H9 (cell line): ENCODE data around the gene ATP6V0A4. TPM values are rescaled to one million over a fixed set of nuclear protein-coding genes. Genes with fewer than 3 reads are reported as not detected.

ENCODE experiments used
- DNase-seq: peaks from one replicate; pipeline ENCODE4 v3.0.0-alpha.2; 2017
- H2AFZ ChIP-seq: one replicate; pipeline ENCODE4 v1.6.1; 2013; ENCODE audit warnings: mild to moderate bottlenecking, low read length, control low read depth, moderate library complexity
- H2AK5ac ChIP-seq: 2 replicates; pipeline ENCODE4 v1.6.1; 2013; ENCODE audit warnings: low read length, control low read depth, mixed read lengths; ENCODE audit not compliant: insufficient read length
- H2BK120ac ChIP-seq: one replicate; pipeline ENCODE4 v1.6.1; 2013; ENCODE audit warnings: low read depth, mild to moderate bottlenecking, low read length, control low read depth, inconsistent platforms; ENCODE audit not compliant: poor library complexity, severe bottlenecking
- H2BK12ac ChIP-seq: 2 replicates; pipeline ENCODE4 v1.6.1; 2013; ENCODE audit warnings: low read length, control low read depth, mixed read lengths, low read depth; ENCODE audit not compliant: insufficient read length
- H2BK15ac ChIP-seq: 2 replicates; pipeline ENCODE4 v1.6.1; 2013; ENCODE audit warnings: low read depth, low read length, control low read depth
- H2BK20ac ChIP-seq: one replicate; pipeline ENCODE4 v1.6.1; 2013; ENCODE audit warnings: low read depth, mild to moderate bottlenecking, low read length, control low read depth, inconsistent platforms; ENCODE audit not compliant: poor library complexity, severe bottlenecking
- H2BK5ac ChIP-seq: 2 replicates; pipeline ENCODE4 v1.6.1; 2013; ENCODE audit warnings: low read length, control low read depth, mixed read lengths; ENCODE audit not compliant: insufficient read length
- H3K14ac ChIP-seq: 2 replicates; pipeline ENCODE4 v1.6.1; 2013; ENCODE audit warnings: low read length, control low read depth; ENCODE audit not compliant: insufficient read depth
- H3K18ac ChIP-seq: 2 replicates; pipeline ENCODE4 v1.6.1; 2013; ENCODE audit warnings: low read depth, mild to moderate bottlenecking, mixed read lengths, low read length, control low read depth; ENCODE audit not compliant: insufficient read length
- H3K23ac ChIP-seq: 2 replicates; pipeline ENCODE4 v1.6.1; 2013; ENCODE audit warnings: low read length, control low read depth, mixed read lengths, low read depth; ENCODE audit not compliant: insufficient read length
- H3K23me2 ChIP-seq: 2 replicates; pipeline ENCODE4 v1.6.1; 2013; ENCODE audit warnings: low read depth, mild to moderate bottlenecking, mixed read lengths, low read length, control low read depth; ENCODE audit not compliant: insufficient read length, poor library complexity, severe bottlenecking
- H3K27ac ChIP-seq: 2 replicates; pipeline ENCODE4 v1.5.1; 2013; ENCODE audit warnings: low read length, control low read depth, mixed read lengths, low read depth; ENCODE audit not compliant: insufficient read length
- H3K27me3 ChIP-seq: 2 replicates; pipeline ENCODE4 v1.6.1; 2013; ENCODE audit warnings: low read length, control low read depth, inconsistent platforms; ENCODE audit not compliant: insufficient read depth
- H3K4ac ChIP-seq: 2 replicates; pipeline ENCODE4 v1.6.1; 2013; ENCODE audit warnings: low read depth, mild to moderate bottlenecking, control low read depth, inconsistent platforms, low read length, moderate library complexity
- H3K4me1 ChIP-seq: 2 replicates; pipeline ENCODE4 v1.6.1; 2013; ENCODE audit warnings: low read length, control low read depth, inconsistent platforms; ENCODE audit not compliant: insufficient read depth
- H3K4me2 ChIP-seq: 2 replicates; pipeline ENCODE4 v1.6.1; 2013; ENCODE audit warnings: low read length, control low read depth, mixed read lengths; ENCODE audit not compliant: insufficient read length, insufficient read depth
- H3K56ac ChIP-seq: 2 replicates; pipeline ENCODE4 v1.6.1; 2013; ENCODE audit warnings: low read depth, mild to moderate bottlenecking, mixed read lengths, low read length, control low read depth; ENCODE audit not compliant: insufficient read length
- H3K79me1 ChIP-seq: 2 replicates; pipeline ENCODE4 v1.6.1; 2013; ENCODE audit warnings: low read depth, mild to moderate bottlenecking, moderate library complexity, low read length, control low read depth, inconsistent platforms; ENCODE audit not compliant: insufficient read depth, poor library complexity, severe bottlenecking
- H3K79me2 ChIP-seq: 2 replicates; pipeline ENCODE4 v1.6.1; 2013; ENCODE audit warnings: low read length, control low read depth, inconsistent platforms; ENCODE audit not compliant: insufficient read depth
- H3K9ac ChIP-seq: 2 replicates; pipeline ENCODE4 v1.6.1; 2013; ENCODE audit warnings: low read length, control low read depth, mixed read lengths; ENCODE audit not compliant: insufficient read length; ENCODE audit errors: extremely low read depth
- H3K9me3 ChIP-seq: one replicate; pipeline ENCODE4 v1.6.1; 2013; ENCODE audit warnings: low read depth, low read length, inconsistent platforms; ENCODE audit not compliant: control insufficient read depth
- H3T11ph ChIP-seq: one replicate; pipeline ENCODE4 v1.6.1; 2013; ENCODE audit warnings: mild to moderate bottlenecking, low read length, control low read depth, inconsistent platforms
- H4K20me1 ChIP-seq: one replicate; pipeline ENCODE4 v1.6.1; 2013; ENCODE audit not compliant: control insufficient read depth, insufficient read length, insufficient read depth
- H4K5ac ChIP-seq: 2 replicates; pipeline ENCODE4 v1.6.1; 2013; ENCODE audit warnings: low read depth, mild to moderate bottlenecking, mixed read lengths, low read length, control low read depth; ENCODE audit not compliant: insufficient read length
- H4K8ac ChIP-seq: replicated peaks from 2 replicates; pipeline ENCODE4 v1.6.1; 2013; ENCODE audit warnings: low read length, control low read depth, mixed read lengths, low read depth; ENCODE audit not compliant: insufficient read length
- H4K91ac ChIP-seq: 2 replicates; pipeline ENCODE4 v1.6.1; 2013; ENCODE audit warnings: low read depth, mild to moderate bottlenecking, moderate library complexity, mixed read lengths, low read length, control low read depth; ENCODE audit not compliant: insufficient read length
- H3K27ac Mint-ChIP-seq, 3 experiments: 2 replicates in 2 of 3; 3 replicates in 1 of 3; pipeline ENCODE4 v1.8.0; 2020 to 2021; ENCODE audit warnings: mixed read lengths in 3 of 3, mild to moderate bottlenecking in 1 of 3, moderate library complexity in 1 of 3
- H3K27me3 Mint-ChIP-seq: 2 replicates; pipeline ENCODE4 v1.8.0; 2021; ENCODE audit warnings: low read depth, mild to moderate bottlenecking, moderate library complexity, mixed read lengths
- H3K36me3 Mint-ChIP-seq, 3 experiments: 2 replicates in 2 of 3; 3 replicates in 1 of 3; pipeline ENCODE4 v1.8.0; 2020 to 2021; ENCODE audit warnings: low read depth in 3 of 3, mixed read lengths in 3 of 3; ENCODE audit not compliant: insufficient read depth in 1 of 3
- H3K4me1 Mint-ChIP-seq, 2 experiments: 2 replicates each; pipeline ENCODE4 v1.8.0; 2020; ENCODE audit warnings: mixed read lengths in 2 of 2
- H3K4me3 Mint-ChIP-seq, 2 experiments: 2 replicates in 1 of 2; 3 replicates in 1 of 2; pipeline ENCODE4 v1.8.0; 2020 to 2021; ENCODE audit warnings: mild to moderate bottlenecking in 2 of 2, mixed read lengths in 2 of 2, moderate library complexity in 1 of 2
- H3K9me3 Mint-ChIP-seq, 2 experiments: 2 replicates in 1 of 2; 3 replicates in 1 of 2; pipeline ENCODE4 v1.8.0; 2020; ENCODE audit warnings: mild to moderate bottlenecking in 2 of 2, mixed read lengths in 2 of 2, moderate library complexity in 1 of 2
- WGBS: extraction: QIAGEN DNeasy Blood & Tissue Kit; methylation state at CpG from one replicate; pipeline ENCODE4 v1.1.7; 2013; ENCODE audit warnings: missing lambda C conversion rate, low lambda C conversion rate, mixed read lengths; ENCODE audit not compliant: insufficient read length; ENCODE audit errors: extremely low coverage; 5-methylcytosine and 5-hydroxymethylcytosine counted together
- total RNA-seq: library from RNA; stranded (reverse); gene quantifications from 2 replicates; pipeline ENCODE4 v1.2.1, GENCODE V29; 2021
- TF ChIP-seq, protein P1 (sequence below): fragments of 200-600 bp; sonication (generic); conservative IDR thresholded peaks from 3 replicates; pipeline ENCODE4 v1.8.0; 2021; ENCODE audit warnings: antibody characterized with exemption, mild to moderate bottlenecking

Gene ATP6V0A4
- total RNA-seq, 1 experiment from 2014 or later: 0.79 TPM

DNA sequence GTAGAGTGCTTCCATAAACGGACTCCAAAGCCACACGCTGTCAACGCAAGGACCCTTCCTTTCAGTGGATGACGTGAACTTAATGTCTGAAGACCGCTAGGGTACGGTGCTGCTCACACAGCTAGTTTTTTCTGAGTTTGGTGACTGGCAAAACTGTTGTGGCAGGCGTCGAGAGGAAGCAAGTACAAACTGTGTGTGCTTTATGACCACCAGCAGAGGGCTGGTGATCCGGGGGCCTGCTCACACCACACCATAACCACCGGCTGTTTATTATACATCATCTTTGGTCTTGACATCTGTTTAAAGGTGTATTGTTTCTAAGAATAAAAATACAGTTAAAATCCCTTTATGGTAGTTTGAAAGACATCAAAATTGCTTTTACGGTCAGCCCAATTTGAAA is 37.1 kb upstream of the ATP6V0A4 start:
- Mint-ChIP-seq H3K9me3 (no peaks in the 10 kb centered on the region), H3K27me3 (no peaks in the 10 kb centered on the region), H3K4me1 (peaks cover 4% of the 10 kb centered on the region in 2 experiments; a peak in 1 of 4 replicates), H3K4me3 (no peak overlapping the region), H3K36me3 (peaks cover 8 to 32% (median 15%) of the 10 kb centered on the region in 3 experiments; a peak in 5 of 7 replicates), H3K27ac (no peak overlapping the region)
- Histone ChIP-seq H2BK20ac (no peak overlapping the region), H3K79me2 (no peaks in the 10 kb centered on the region), H3K56ac (no peak overlapping the region), H4K91ac (no peak overlapping the region), H2BK12ac (no peak overlapping the region), H4K20me1 (no peaks in the 10 kb centered on the region), H2BK15ac (no peak overlapping the region), H3K27me3 (no peaks in the 10 kb centered on the region), H4K5ac (no peak overlapping the region), H2BK120ac (no peak overlapping the region), H3K4ac (no peak overlapping the region), H3K4me2 (no peak overlapping the region), H2AK5ac (no peak overlapping the region), H3K9me3 (no peaks in the 10 kb centered on the region), H3K23me2 (no peaks in the 10 kb centered on the region), H3K23ac (no peak overlapping the region), H2BK5ac (no peak overlapping the region), H3K18ac (no peak overlapping the region), H3K9ac (no peak overlapping the region), H3K27ac (no peak overlapping the region), H3K14ac (no peak overlapping the region), H2AFZ (no peak overlapping the region), H3K79me1 (no peaks in the 10 kb centered on the region), H3K4me1 (no peaks in the 10 kb centered on the region), H4K8ac (no peak overlapping the region), H3T11ph (no peak overlapping the region)
- TF ChIP-seq, protein P1, sequence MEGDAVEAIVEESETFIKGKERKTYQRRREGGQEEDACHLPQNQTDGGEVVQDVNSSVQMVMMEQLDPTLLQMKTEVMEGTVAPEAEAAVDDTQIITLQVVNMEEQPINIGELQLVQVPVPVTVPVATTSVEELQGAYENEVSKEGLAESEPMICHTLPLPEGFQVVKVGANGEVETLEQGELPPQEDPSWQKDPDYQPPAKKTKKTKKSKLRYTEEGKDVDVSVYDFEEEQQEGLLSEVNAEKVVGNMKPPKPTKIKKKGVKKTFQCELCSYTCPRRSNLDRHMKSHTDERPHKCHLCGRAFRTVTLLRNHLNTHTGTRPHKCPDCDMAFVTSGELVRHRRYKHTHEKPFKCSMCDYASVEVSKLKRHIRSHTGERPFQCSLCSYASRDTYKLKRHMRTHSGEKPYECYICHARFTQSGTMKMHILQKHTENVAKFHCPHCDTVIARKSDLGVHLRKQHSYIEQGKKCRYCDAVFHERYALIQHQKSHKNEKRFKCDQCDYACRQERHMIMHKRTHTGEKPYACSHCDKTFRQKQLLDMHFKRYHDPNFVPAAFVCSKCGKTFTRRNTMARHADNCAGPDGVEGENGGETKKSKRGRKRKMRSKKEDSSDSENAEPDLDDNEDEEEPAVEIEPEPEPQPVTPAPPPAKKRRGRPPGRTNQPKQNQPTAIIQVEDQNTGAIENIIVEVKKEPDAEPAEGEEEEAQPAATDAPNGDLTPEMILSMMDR: peak; percentile 39; the same call in 2 of the 3 replicates
- WGBS: no CpG with 5 or more reads among the region's 11 CpGs
- DNase-seq: no peak
